AG04450 (cell line): ENCODE results near the gene TMEM255A. TPM values are rescaled to one million over a fixed set of nuclear protein-coding genes. Genes with fewer than 3 reads are reported as not detected.
A peak's percentile ranks its signal among the peaks of the same experiment; 100 is the strongest.

Experiments
- CTCF ChIA-PET: fragments of 300-600, 350-600 bp; formaldehyde crosslinking; extraction: SDS; loops from one replicate; lab custom pipeline; 2022; ENCODE audit warnings: antibody characterized with exemption, inconsistent platforms; lab: Charles Lee
- POLR2A ChIA-PET: fragments of 350-600 bp; formaldehyde crosslinking; extraction: SDS; loops from one replicate; lab custom pipeline; 2021; ENCODE audit warnings: antibody characterized with exemption, inconsistent platforms; lab: Yijun Ruan, JAX
- DNase-seq: peaks from one replicate; pipeline ENCODE4 v3.0.0-alpha.2; 2011; ENCODE audit warnings: low read depth, low spot score
- H3K27ac ChIP-seq: one replicate; pipeline ENCODE4 v1.5.1; 2012; ENCODE audit warnings: low read depth, low read length, control low read depth
- H3K27me3 ChIP-seq: one replicate; pipeline ENCODE4 v1.6.0; 2012; ENCODE audit warnings: low read length; ENCODE audit not compliant: control insufficient read depth, insufficient read depth
- H3K4me3 ChIP-seq: 2 replicates; pipeline ENCODE4 v1.5.1; 2011; ENCODE audit warnings: mild to moderate bottlenecking, low read depth, low read length, control low read depth
- H3K9me3 ChIP-seq: 2 replicates; pipeline ENCODE4 v1.5.1; 2012; ENCODE audit warnings: low read length; ENCODE audit not compliant: control insufficient read depth, insufficient read depth
- CTCF ChIP-seq: IDR thresholded peaks from 2 replicates; pipeline ENCODE4 v1.5.1; 2011; ENCODE audit warnings: low read depth, low read length, control low read depth, inconsistent platforms
- polyA plus RNA-seq: library from polyadenylated mRNA; depleted of rRNA; stranded (reverse); fragments of >200 nt; gene quantifications from 2 replicates; pipeline ENCODE4 v1.2.3, GENCODE V29; 2011

Gene TMEM255A
- polyA plus RNA-seq, 1 experiment, result 0.04 TPM

- Histone ChIP-seq H3K27ac (peak overlapping the region; percentile 80), H3K9me3 (no peaks in the 10 kb centered on the region), H3K27me3 (no peaks in the 10 kb centered on the region), H3K4me3 (peak overlapping the region; percentile 71)
- POLR2A ChIA-PET, result no interaction called here
- CTCF ChIA-PET, result no interaction called here
- no peak for TF ChIP-seq CTCF
- no peak for DNase-seq
Observed at GRCh38 chrX:120244395-120244734, 66.9 kb downstream of the TMEM255A start.

GRCh38 chrX:120242813-120243212, 68.4 kb downstream of the TMEM255A start:
- no peak for TF ChIP-seq CTCF
- Histone ChIP-seq H3K4me3 (no peak overlapping the region), H3K27me3 (no peaks in the 10 kb centered on the region), H3K27ac (no peak overlapping the region), H3K9me3 (no peaks in the 10 kb centered on the region)
- POLR2A ChIA-PET, result no interaction called here
- CTCF ChIA-PET, result interaction anchor here (0.7 to 1.1 kb wide), 2 partner anchors 29 to 261 kb away, joined by 3 to 4 read pairs; no protein-coding TSS in a partner anchor
- DNase-seq, result no peak

GRCh38 chrX:120238933-120239332, 72.3 kb downstream of the TMEM255A start:
- no peak for DNase-seq
- ChIA-PET CTCF (no interaction called here), POLR2A (no interaction called here)
- no peak overlapping the region for H3K27ac ChIP-seq
- H3K9me3 ChIP-seq, result no peaks in the 10 kb centered on the region
- no peaks in the 10 kb centered on the region for H3K27me3 ChIP-seq
- no peak for TF ChIP-seq CTCF
- no peak overlapping the region for H3K4me3 ChIP-seq

GRCh38 chrX:120236687-120237479, 74.4 kb downstream of the TMEM255A start:
- Histone ChIP-seq H3K9me3 (no peaks in the 10 kb centered on the region), H3K27ac (no peak overlapping the region), H3K4me3 (no peak overlapping the region), H3K27me3 (no peaks in the 10 kb centered on the region)
- no peak for TF ChIP-seq CTCF
- CTCF ChIA-PET, result no interaction called here
- POLR2A ChIA-PET, result no interaction called here
- no peak for DNase-seq

GRCh38 chrX:120235284-120235683, 76.0 kb downstream of the TMEM255A start:
- H3K4me3 ChIP-seq, result no peak overlapping the region
- POLR2A ChIA-PET, result no interaction called here
- CTCF ChIA-PET, result no interaction called here
- no peak for TF ChIP-seq CTCF
- H3K9me3 ChIP-seq, result no peaks in the 10 kb centered on the region
- DNase-seq, result no peak
- no peaks in the 10 kb centered on the region for H3K27me3 ChIP-seq
- no peak overlapping the region for H3K27ac ChIP-seq
